ENCODE results near the gene GPR137B.

The GPR137B gene

DNA sequence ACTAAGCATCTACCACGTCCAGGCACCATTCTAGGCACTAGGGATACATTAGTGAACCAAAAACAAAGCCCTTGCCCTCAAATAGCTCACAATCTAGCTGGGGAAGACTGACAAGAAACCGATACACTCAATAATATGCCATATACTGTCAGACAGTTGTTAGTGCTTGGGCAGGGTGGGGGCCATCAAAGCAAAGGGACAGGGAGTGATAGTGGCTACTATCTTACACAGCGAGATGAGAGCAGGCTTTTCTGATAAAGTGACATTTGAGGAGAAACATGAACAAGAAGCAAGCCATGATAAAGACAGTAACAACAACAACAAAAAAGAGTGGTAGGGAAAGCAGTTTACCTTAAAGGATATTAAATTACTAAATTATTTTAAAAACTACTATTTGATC lies 98.3 kb downstream of the GPR137B start:
- no peak for TF ChIP-seq CTCF (IDR thresholded peaks at IDR 0.05; ENCODE audit: low read depth, low read length, missing control alignments)
- DNase-seq, result no peak
- Histone ChIP-seq H3K4me3 (ENCODE audit: low read depth, low read length) (no peak overlapping the region), H3K36me3 (replicated peaks) (no peaks in the 10 kb centered on the region), H3K27me3 (replicated peaks) (no peaks in the 10 kb centered on the region), H3K27ac (no peak overlapping the region)
- in situ Hi-C loops (cut with HindIII; ENCODE audit: low pct_ligation_motif_present, low sequenced_read_pairs), result no loop called here

- in situ Hi-C loops (cut with HindIII; ENCODE audit: low pct_ligation_motif_present, low sequenced_read_pairs), result no loop called here
- Histone ChIP-seq H3K4me3 (ENCODE audit: low read depth, low read length) (no peak overlapping the region), H3K27me3 (replicated peaks) (no peaks in the 10 kb centered on the region), H3K27ac (no peak overlapping the region), H3K36me3 (replicated peaks) (no peaks in the 10 kb centered on the region)
- TF ChIP-seq CTCF (IDR thresholded peaks at IDR 0.05; ENCODE audit: low read depth, low read length, missing control alignments), result no peak
- no peak for DNase-seq
Measured at GRCh38 chr1:236242568-236242967, 100.2 kb downstream of the GPR137B start.

GRCh38 chr1:236247286-236247685 lies 104.9 kb downstream of the GPR137B start:
- in situ Hi-C loops (cut with HindIII; ENCODE audit: low pct_ligation_motif_present, low sequenced_read_pairs), result no loop called here
- Histone ChIP-seq H3K36me3 (replicated peaks) (no peaks in the 10 kb centered on the region), H3K4me3 (ENCODE audit: low read depth, low read length) (no peak overlapping the region), H3K27me3 (replicated peaks) (no peaks in the 10 kb centered on the region), H3K27ac (no peak overlapping the region)
- no peak for TF ChIP-seq CTCF (IDR thresholded peaks at IDR 0.05; ENCODE audit: low read depth, low read length, missing control alignments)
- no peak for DNase-seq

DNA sequence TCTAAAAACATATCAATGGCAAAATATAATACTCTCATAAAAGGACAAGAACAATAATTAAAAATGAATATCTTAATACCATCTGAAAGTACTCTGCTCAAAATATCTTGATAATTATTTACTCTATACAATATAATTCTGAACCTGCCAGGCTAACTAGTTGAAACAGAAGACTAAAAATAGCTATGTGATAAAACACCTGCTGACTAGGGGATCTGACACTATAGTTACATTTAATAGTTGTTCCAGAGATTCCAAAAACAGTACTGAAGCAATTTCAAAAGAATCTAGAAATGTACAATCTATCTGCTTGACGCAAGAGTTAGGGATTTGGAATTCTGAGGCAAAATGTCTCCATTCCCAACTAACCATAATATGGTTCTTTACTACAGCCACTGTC lies 109.2 kb downstream of the GPR137B start:
- DNase-seq, result no peak
- H3K4me3 ChIP-seq (ENCODE audit: low read depth, low read length), result no peak overlapping the region
- H3K27me3 ChIP-seq (replicated peaks), result no peaks in the 10 kb centered on the region
- H3K36me3 ChIP-seq (replicated peaks), result no peaks in the 10 kb centered on the region
- TF ChIP-seq CTCF (IDR thresholded peaks at IDR 0.05; ENCODE audit: low read depth, low read length, missing control alignments), result no peak
- in situ Hi-C loops (cut with HindIII; ENCODE audit: low pct_ligation_motif_present, low sequenced_read_pairs), result no loop called here
- H3K27ac ChIP-seq, result no peak overlapping the region

- H3K27me3 ChIP-seq (replicated peaks), result no peaks in the 10 kb centered on the region
- H3K27ac ChIP-seq, result no peak overlapping the region
- no peaks in the 10 kb centered on the region for H3K36me3 ChIP-seq (replicated peaks)
- no peak for DNase-seq
- TF ChIP-seq CTCF (IDR thresholded peaks at IDR 0.05; ENCODE audit: low read depth, low read length, missing control alignments), result no peak
- in situ Hi-C loops (cut with HindIII; ENCODE audit: low pct_ligation_motif_present, low sequenced_read_pairs), result no loop called here
- no peak overlapping the region for H3K4me3 ChIP-seq (ENCODE audit: low read depth, low read length)
Measured at GRCh38 chr1:236253119-236253518, 110.8 kb downstream of the GPR137B start.

GRCh38 chr1:236253918-236254637 lies 111.7 kb downstream of the GPR137B start:
- Histone ChIP-seq H3K36me3 (replicated peaks) (no peaks in the 10 kb centered on the region), H3K27ac (no peak overlapping the region), H3K4me3 (ENCODE audit: low read depth, low read length) (no peak overlapping the region), H3K27me3 (replicated peaks) (no peaks in the 10 kb centered on the region)
- DNase-seq, result no peak
- in situ Hi-C loops (cut with HindIII; ENCODE audit: low pct_ligation_motif_present, low sequenced_read_pairs), result no loop called here
- TF ChIP-seq CTCF (IDR thresholded peaks at IDR 0.05; ENCODE audit: low read depth, low read length, missing control alignments), result no peak

Data from brain microvascular endothelial cell (primary cell).